Activated CD4-positive, alpha-beta memory T cell treated with anti-CD3 and anti-CD28 coated beads for 36 hours (primary cell): ENCODE results near the gene SH3BP1. TPM values are rescaled to one million over a fixed set of nuclear protein-coding genes. Genes with fewer than 3 reads are reported as not detected.
A peak's percentile ranks its signal among the peaks of the same experiment; 100 is the strongest.

Experiments used
- CTCF ChIA-PET: fragments of 350-600 bp; sonication (Branson Sonifier 250); formaldehyde crosslinking; loops from one replicate; lab custom pipeline; 2021; ENCODE audit warnings: antibody characterized with exemption, inconsistent platforms; lab: Charles Lee
- POLR2A ChIA-PET: fragments of 350-600 bp; sonication (Branson Sonifier 250); formaldehyde crosslinking; loops from one replicate; lab custom pipeline; 2021; ENCODE audit warnings: antibody characterized with exemption; lab: Charles Lee
- DNase-seq: peaks from one replicate; pipeline ENCODE4 v3.0.0-alpha.2; 2020
- H3K27ac Mint-ChIP-seq: one replicate; pipeline ENCODE4 v1.8.0; 2021; ENCODE audit warnings: mixed read lengths
- H3K27me3 Mint-ChIP-seq: one replicate; pipeline ENCODE4 v1.8.0; 2021; ENCODE audit warnings: mixed read lengths
- H3K36me3 Mint-ChIP-seq: one replicate; pipeline ENCODE4 v1.8.0; 2021; ENCODE audit warnings: mixed read lengths
- H3K4me1 Mint-ChIP-seq: one replicate; pipeline ENCODE4 v1.8.0; 2021; ENCODE audit warnings: low read depth, mixed read lengths
- H3K4me3 Mint-ChIP-seq: one replicate; pipeline ENCODE4 v1.8.0; 2021; ENCODE audit warnings: mild to moderate bottlenecking, mixed read lengths
- H3K9me3 Mint-ChIP-seq: one replicate; pipeline ENCODE4 v1.8.0; 2021; ENCODE audit warnings: mixed read lengths
- intact Hi-C: fragments of 100-400 bp; cut with micrococcal nuclease; formaldehyde crosslinking; loops from one replicate; pipeline ENCODE4 v1.15.1; 2023
- total RNA-seq, 2 experiments: library from RNA; stranded (reverse); gene quantifications; one replicate each; pipeline ENCODE4 v1.2.3, GENCODE V29; 2021

The SH3BP1 gene
- total RNA-seq, 2 experiments from 2014 or later: 97.6 to 102 TPM

- H3K27ac Mint-ChIP-seq: peak overlapping the region; percentile 95
- ChIA-PET CTCF (interaction anchor here (0.6 to 15.3 kb wide), 12 partner anchors 9 to 767 kb away, joined by 3 to 574 read pairs (median 4); partner anchors contain the start of genes GGA1, LGALS1, NOL12 and PDXP), POLR2A (interaction anchor here (1.3 to 5.0 kb wide), 7 partner anchors 8 to 52 kb away, joined by 5 to 27 read pairs (median 10); partner anchors contain the start of genes GGA1, LGALS1, NOL12 and PDXP)
- peaks cover 63% of the 10 kb centered on the region for H3K4me1 Mint-ChIP-seq
- DNase-seq: peak; percentile 49
- no peaks in the 10 kb centered on the region for H3K27me3 Mint-ChIP-seq
- H3K9me3 Mint-ChIP-seq: no peaks in the 10 kb centered on the region
- peaks cover 2% of the 10 kb centered on the region for H3K36me3 Mint-ChIP-seq
- peak overlapping the region; percentile 66 for H3K4me3 Mint-ChIP-seq
- intact Hi-C loops: loop anchor here (10.0 kb wide), 1 partner anchor 110 kb away; no protein-coding TSS in a partner anchor
Measured at GRCh38 chr22:37634417-37634924, 5.0 kb upstream of the SH3BP1 start.

- H3K4me3 Mint-ChIP-seq: no peak overlapping the region
- DNase-seq: no peak
- peak overlapping the region; percentile 95 for H3K27ac Mint-ChIP-seq
- peaks cover 63% of the 10 kb centered on the region for H3K4me1 Mint-ChIP-seq
- no peaks in the 10 kb centered on the region for H3K27me3 Mint-ChIP-seq
- CTCF ChIA-PET: interaction anchor here (0.9 to 15.3 kb wide), 8 partner anchors 8 to 74 kb away, joined by 3 to 574 read pairs (median 8); partner anchors contain the start of genes GGA1, LGALS1, NOL12 and PDXP
- intact Hi-C loops: loop anchor here (10.0 kb wide), 1 partner anchor 110 kb away; no protein-coding TSS in a partner anchor
- H3K9me3 Mint-ChIP-seq: no peaks in the 10 kb centered on the region
- peaks cover 2% of the 10 kb centered on the region for H3K36me3 Mint-ChIP-seq
- POLR2A ChIA-PET: interaction anchor here (1.7 to 5.0 kb wide), 3 partner anchors 8 to 26 kb away, joined by 7 to 27 read pairs (median 24); partner anchors contain the start of gene GGA1
Measured at GRCh38 chr22:37635157-37635556, 4.3 kb upstream of the SH3BP1 start.

GRCh38 chr22:37636186-37636948 is 3.1 kb upstream of the SH3BP1 start:
- intact Hi-C loops: loop anchor here (10.0 kb wide), 1 partner anchor 108 kb away; no protein-coding TSS in a partner anchor
- ChIA-PET POLR2A (interaction anchor here (0.5 to 4.3 kb wide), 5 partner anchors 18 to 321 kb away, joined by 3 to 27 read pairs (median 3); partner anchors contain the start of gene GGA1), CTCF (interaction anchor here (1.0 to 15.3 kb wide), 9 partner anchors 8 to 44 kb away, joined by 3 to 574 read pairs (median 5); partner anchors contain the start of genes LGALS1, NOL12 and PDXP)
- Mint-ChIP-seq H3K4me3 (no peak overlapping the region), H3K9me3 (no peaks in the 10 kb centered on the region), H3K27me3 (no peaks in the 10 kb centered on the region), H3K36me3 (peaks cover 4% of the 10 kb centered on the region), H3K4me1 (peaks cover 65% of the 10 kb centered on the region), H3K27ac (peak overlapping the region; percentile 97)
- peak; percentile 33 for DNase-seq

GRCh38 chr22:37636949-37637273 is 2.6 kb upstream of the SH3BP1 start:
- peaks cover 68% of the 10 kb centered on the region for H3K4me1 Mint-ChIP-seq
- ChIA-PET CTCF (interaction anchor here (1.0 to 15.3 kb wide), 9 partner anchors 9 to 44 kb away, joined by 3 to 574 read pairs (median 6); partner anchors contain the start of genes LGALS1, NOL12 and PDXP), POLR2A (interaction anchor here (0.9 to 1.5 kb wide), 2 partner anchors 19 to 45 kb away, joined by 3 read pairs; no protein-coding TSS in a partner anchor)
- peak overlapping the region; percentile 97 for H3K27ac Mint-ChIP-seq
- intact Hi-C loops: loop anchor here (10.0 kb wide), 1 partner anchor 108 kb away; no protein-coding TSS in a partner anchor
- H3K4me3 Mint-ChIP-seq: no peak overlapping the region
- H3K9me3 Mint-ChIP-seq: no peaks in the 10 kb centered on the region
- H3K27me3 Mint-ChIP-seq: no peaks in the 10 kb centered on the region
- no peak for DNase-seq
- peaks cover 2% of the 10 kb centered on the region for H3K36me3 Mint-ChIP-seq

- peak; percentile 64 for DNase-seq
- H3K9me3 Mint-ChIP-seq: no peaks in the 10 kb centered on the region
- peaks cover 7% of the 10 kb centered on the region for H3K36me3 Mint-ChIP-seq
- H3K27ac Mint-ChIP-seq: peak overlapping the region; percentile 97
- peak overlapping the region; percentile 97 for H3K4me3 Mint-ChIP-seq
- CTCF ChIA-PET: interaction anchor here (1.3 to 15.3 kb wide), 5 partner anchors 10 to 40 kb away, joined by 4 to 574 read pairs (median 7); partner anchors contain the start of genes LGALS1 and NOL12
- intact Hi-C loops: loop anchor here (10.0 kb wide), 1 partner anchor 106 kb away; no protein-coding TSS in a partner anchor
- H3K4me1 Mint-ChIP-seq: peaks cover 73% of the 10 kb centered on the region
- no peaks in the 10 kb centered on the region for H3K27me3 Mint-ChIP-seq
- POLR2A ChIA-PET: interaction anchor here (0.8 to 3.2 kb wide), 7 partner anchors 10 to 48 kb away, joined by 3 to 15 read pairs (median 4); partner anchors contain the start of genes GGA1, NOL12 and PDXP
Measured at GRCh38 chr22:37638391-37639069, 939 bp upstream of the SH3BP1 start.

GRCh38 chr22:37639771-37640590 is 512 bp downstream of the SH3BP1 start:
- POLR2A ChIA-PET: interaction anchor here (1.2 to 4.2 kb wide), 8 partner anchors 8 to 46 kb away, joined by 4 to 30 read pairs (median 6); partner anchors contain the start of genes GGA1, NOL12 and PDXP
- peak overlapping the region; percentile 97 for H3K4me3 Mint-ChIP-seq
- H3K36me3 Mint-ChIP-seq: peaks cover 20% of the 10 kb centered on the region
- H3K4me1 Mint-ChIP-seq: peaks cover 63% of the 10 kb centered on the region
- intact Hi-C loops: loop anchor here (10.0 kb wide), 1 partner anchor 105 kb away; no protein-coding TSS in a partner anchor
- H3K27me3 Mint-ChIP-seq: no peaks in the 10 kb centered on the region
- H3K27ac Mint-ChIP-seq: peak overlapping the region; percentile 97
- H3K9me3 Mint-ChIP-seq: no peaks in the 10 kb centered on the region
- CTCF ChIA-PET: interaction anchor here (0.7 to 15.3 kb wide), 6 partner anchors 13 to 955 kb away, joined by 3 to 574 read pairs (median 83); partner anchors contain the start of genes GGA1, LGALS1, NOL12 and PDXP
- peak; percentile 55 for DNase-seq

- DNase-seq: peak; percentile 25
- H3K4me1 Mint-ChIP-seq: peaks cover 56% of the 10 kb centered on the region
- intact Hi-C loops: no loop called here
- ChIA-PET POLR2A (interaction anchor here (1.2 to 4.2 kb wide), 5 partner anchors 9 to 40 kb away, joined by 4 to 30 read pairs (median 7); partner anchors contain the start of genes GGA1 and PDXP), CTCF (interaction anchor here (0.7 to 15.3 kb wide), 9 partner anchors 8 to 956 kb away, joined by 3 to 574 read pairs (median 81); partner anchors contain the start of genes GGA1, LGALS1, NOL12 and PDXP)
- no peaks in the 10 kb centered on the region for H3K9me3 Mint-ChIP-seq
- H3K4me3 Mint-ChIP-seq: peak overlapping the region; percentile 97
- H3K27me3 Mint-ChIP-seq: no peaks in the 10 kb centered on the region
- peak overlapping the region; percentile 97 for H3K27ac Mint-ChIP-seq
- H3K36me3 Mint-ChIP-seq: peaks cover 29% of the 10 kb centered on the region
Measured at GRCh38 chr22:37640591-37641560, 1.4 kb downstream of the SH3BP1 start.

- CTCF ChIA-PET: interaction anchor here (1.3 to 15.3 kb wide), 7 partner anchors 9 to 54 kb away, joined by 4 to 574 read pairs (median 85); partner anchors contain the start of genes GGA1, LGALS1, NOL12 and PDXP
- peaks cover 50% of the 10 kb centered on the region for H3K4me1 Mint-ChIP-seq
- no peaks in the 10 kb centered on the region for H3K9me3 Mint-ChIP-seq
- peak overlapping the region; percentile 18 for H3K27ac Mint-ChIP-seq
- intact Hi-C loops: no loop called here
- H3K4me3 Mint-ChIP-seq: peak overlapping the region; percentile 97
- H3K27me3 Mint-ChIP-seq: no peaks in the 10 kb centered on the region
- peaks cover 31% of the 10 kb centered on the region for H3K36me3 Mint-ChIP-seq
- POLR2A ChIA-PET: interaction anchor here (1.1 to 4.2 kb wide), 5 partner anchors 9 to 39 kb away, joined by 4 to 30 read pairs (median 15); partner anchors contain the start of genes GGA1, LGALS1 and PDXP
- DNase-seq: no peak
Measured at GRCh38 chr22:37641561-37641949, 2.1 kb downstream of the SH3BP1 start.

GRCh38 chr22:37643225-37643847 is 3.9 kb downstream of the SH3BP1 start:
- H3K9me3 Mint-ChIP-seq: no peaks in the 10 kb centered on the region
- H3K4me3 Mint-ChIP-seq: peak overlapping the region; percentile 29
- DNase-seq: peak; percentile 91
- intact Hi-C loops: loop anchor here (1.0 to 2.0 kb wide), 4 partner anchors 10 to 38 kb away; partner anchors contain the start of gene PDXP
- POLR2A ChIA-PET: interaction anchor here (0.6 to 4.2 kb wide), 10 partner anchors 11 to 201 kb away, joined by 3 to 30 read pairs (median 6); partner anchors contain the start of genes ANKRD54, LGALS1 and PDXP
- CTCF ChIA-PET: interaction anchor here (0.6 to 15.3 kb wide), 28 partner anchors 11 to 858 kb away, joined by 3 to 574 read pairs (median 4); partner anchors contain the start of genes GGA1, LGALS1, NOL12 and PDXP
- peaks cover 32% of the 10 kb centered on the region for H3K4me1 Mint-ChIP-seq
- no peaks in the 10 kb centered on the region for H3K27me3 Mint-ChIP-seq
- peak overlapping the region; percentile 76 for H3K27ac Mint-ChIP-seq
- peaks cover 38% of the 10 kb centered on the region for H3K36me3 Mint-ChIP-seq
